Liver (tissue), 9 donors: ENCODE measurements around the gene NWD2. TPM values are rescaled to one million over a fixed set of nuclear protein-coding genes. Genes with fewer than 3 reads are reported as not detected.
A peak's percentile ranks its signal among the peaks of the same experiment; 100 is the strongest.

Source experiments
- DNase-seq: peaks from one replicate; pipeline ENCODE4 v3.0.0-alpha.2; 2017; ENCODE audit warnings: low spot score
- H3K27ac ChIP-seq, 2 donors: one replicate each; pipeline ENCODE4 v1.7.0; 2013; ENCODE audit warnings: inconsistent platforms in 2 of 2, low read length in 2 of 2, control low read depth in 1 of 2, low read depth in 1 of 2, mild to moderate bottlenecking in 1 of 2
- H3K27me3 ChIP-seq, 4 donors: one replicate each; pipeline versions ENCODE4 v1.6.1 to v1.7.0; 2013; ENCODE audit warnings: low read length in 3 of 4, inconsistent platforms in 1 of 4, mild to moderate bottlenecking in 1 of 4, moderate library complexity in 1 of 4; ENCODE audit not compliant: control insufficient read depth in 4 of 4, insufficient read depth in 4 of 4
- H3K36me3 ChIP-seq, 4 donors: one replicate each; pipeline versions ENCODE4 v1.6.1 to v1.7.0; 2013; ENCODE audit warnings: low read length in 3 of 4, mild to moderate bottlenecking in 3 of 4, low read depth in 1 of 4, moderate library complexity in 1 of 4; ENCODE audit not compliant: control insufficient read depth in 4 of 4, insufficient read depth in 3 of 4
- H3K4me1 ChIP-seq, 4 donors: one replicate each; pipeline versions ENCODE4 v1.6.1 to v1.7.0; 2013; ENCODE audit warnings: low read length in 3 of 4, mild to moderate bottlenecking in 3 of 4, moderate library complexity in 1 of 4; ENCODE audit not compliant: control insufficient read depth in 4 of 4, insufficient read depth in 4 of 4
- H3K4me3 ChIP-seq, 3 donors: one replicate each; pipeline versions ENCODE4 v1.6.1 to v1.7.0; 2013; ENCODE audit warnings: low read length in 3 of 3, control low read depth in 1 of 3, low read depth in 1 of 3, mild to moderate bottlenecking in 1 of 3
- H3K9ac ChIP-seq, 2 donors: one replicate each; pipeline ENCODE4 v1.7.0; 2013; ENCODE audit warnings: low read length in 2 of 2, mild to moderate bottlenecking in 2 of 2, moderate library complexity in 2 of 2, control low read depth in 1 of 2, low read depth in 1 of 2
- H3K9me3 ChIP-seq, 4 donors: one replicate each; pipeline versions ENCODE4 v1.6.1 to v1.7.0; 2013; ENCODE audit warnings: low read length in 3 of 4; ENCODE audit not compliant: control insufficient read depth in 4 of 4
- ATF3 ChIP-seq: IDR thresholded peaks from 2 replicates; pipeline ENCODE4 v1.6.1; 2016; ENCODE audit warnings: antibody characterized with exemption
- CTCF ChIP-seq: fragments of 150-350 bp; IDR thresholded peaks from 2 replicates; pipeline ENCODE4 v1.5.1; 2017; ENCODE audit warnings: improper control_type of control experiment, low read depth, low read length; ENCODE audit not compliant: missing input control
- EGR1 ChIP-seq, 2 donors: IDR thresholded peaks; 2 replicates each; pipeline ENCODE4 v1.6.1; 2016 to 2018; ENCODE audit warnings: antibody characterized with exemption in 2 of 2, low read depth in 2 of 2
- FOXA1 ChIP-seq: IDR thresholded peaks from 2 replicates; pipeline ENCODE4 v1.6.1; 2016; ENCODE audit warnings: antibody characterized with exemption
- HNF4G ChIP-seq: IDR thresholded peaks from 2 replicates; pipeline ENCODE4 v1.6.1; 2016; ENCODE audit warnings: antibody characterized with exemption
- RAD21 ChIP-seq, 2 donors: IDR thresholded peaks; 2 replicates each; pipeline ENCODE4 v1.6.1; 2016; ENCODE audit warnings: antibody characterized with exemption in 2 of 2, mild to moderate bottlenecking in 2 of 2
- REST ChIP-seq: IDR thresholded peaks from 2 replicates; pipeline ENCODE4 v1.6.1; 2016; ENCODE audit warnings: antibody characterized with exemption, mild to moderate bottlenecking
- SP1 ChIP-seq: IDR thresholded peaks from 2 replicates; pipeline ENCODE4 v1.6.1; 2018; ENCODE audit warnings: antibody characterized with exemption, mild to moderate bottlenecking
- ZBTB33 ChIP-seq: IDR thresholded peaks from 2 replicates; pipeline ENCODE4 v1.6.1; 2016; ENCODE audit warnings: antibody characterized with exemption
- WGBS: extraction: QIAGEN DNeasy Blood & Tissue Kit; methylation state at CpG from one replicate; pipeline ENCODE4 v1.1.7; 2013; 5-methylcytosine and 5-hydroxymethylcytosine counted together
- polyA plus RNA-seq, 2 donors: library from polyadenylated mRNA; stranded (reverse) in 1 of 2; unstranded in 1 of 2; fragments of 200-250 nt in 1 of 2; fragments of >200 nt in 1 of 2; fragmentation: Nextera tagmentation in 1 of 2; extraction: Ambion mirVana in 1 of 2; gene quantifications; one replicate each; pipeline versions ENCODE4 v1.2.1 to v1.2.3, GENCODE V29; 2013 to 2015
- total RNA-seq, 2 donors: library from RNA; depleted of rRNA; stranded (reverse); fragments of >200 nt; gene quantifications; one replicate each; pipeline ENCODE4 v1.2.3, GENCODE V29; 2014
- donor health status: healthy.
- donor health status: healthy.
- donor health status: healthy.
- donor health status: healthy.
- donor health status: healthy.

NWD2 gene
- total and polyA plus RNA-seq, 4 donors, result 0.08 to 0.37 TPM; not detected in 2

GRCh38 chr4:37436546-37436945 is 192.0 kb downstream of the NWD2 start (continued):
- TF ChIP-seq REST, result no peak
- no peak for TF ChIP-seq SP1
- TF ChIP-seq FOXA1, result no peak
- TF ChIP-seq ATF3, result no peak
- TF ChIP-seq EGR1 (IDR thresholded peaks at IDR 0.05; ENCODE audit: low read depth in 2 of 2), result no peak
- no peak for TF ChIP-seq CTCF

- Histone ChIP-seq H3K36me3 (no peaks in the 10 kb centered on the region), H3K9me3 (no peaks in the 10 kb centered on the region), H3K4me1 (peaks cover 3 to 10% (median 9%) of the 10 kb centered on the region in 4 donors), H3K27me3 (no peaks in the 10 kb centered on the region), H3K27ac (no peak overlapping the region), H3K4me3 (no peak overlapping the region), H3K9ac (no peak overlapping the region)
- TF ChIP-seq RAD21 (IDR thresholded peaks at IDR 0.05), result no peak
- TF ChIP-seq ATF3, result no peak
- TF ChIP-seq HNF4G, result no peak
- 84% methylated on average over 4 of the region's 4 CpGs for WGBS
- DNase-seq, result no peak
Measured at GRCh38 chr4:37437163-37437562, 192.6 kb downstream of the NWD2 start.

- H3K27me3 ChIP-seq, result no peaks in the 10 kb centered on the region
- H3K9ac ChIP-seq, result no peak overlapping the region
- no peak overlapping the region for H3K27ac ChIP-seq
- no peak overlapping the region for H3K4me3 ChIP-seq
- 68% methylated on average over 8 of the region's 8 CpGs for WGBS
- H3K9me3 ChIP-seq, result no peaks in the 10 kb centered on the region
- no peaks in the 10 kb centered on the region for H3K36me3 ChIP-seq
- no peak for DNase-seq
- peaks cover 2 to 9% (median 8%) of the 10 kb centered on the region in 4 donors for H3K4me1 ChIP-seq
- TF ChIP-seq ZBTB33 (no peak), ATF3 (peak; percentile 56)
Measured at GRCh38 chr4:37438564-37439279, 194.2 kb downstream of the NWD2 start.
